Measurements from ENCODE around the gene CCDC85C.

- TF ChIP-seq POLR2A (IDR thresholded peaks at IDR 0.05; ENCODE audit: low read length), result no peak
- no peak for TF ChIP-seq GATA1 (IDR thresholded peaks at IDR 0.05; ENCODE audit: low read depth, low read length)
Measured at GRCh38 chr14:99605299-99605961, 1.4 kb upstream of the CCDC85C start.

Data from erythroblast (primary cell).